Measurements from ENCODE around the gene LCE1C. TPM values are rescaled to one million over a fixed set of nuclear protein-coding genes. Genes with fewer than 3 reads are reported as not detected.

LCE1C gene, protein sequence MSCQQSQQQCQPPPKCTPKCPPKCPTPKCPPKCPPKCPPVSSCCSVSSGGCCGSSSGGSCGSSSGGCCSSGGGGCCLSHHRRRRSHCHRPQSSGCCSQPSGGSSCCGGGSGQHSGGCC
- not detected for total RNA-seq
- polyA plus RNA-seq, result under 1 TPM in 1 of 3 donors, not detected in 2; 0.23 TPM
- long read RNA-seq, donor 1, result 0 reads
- long read RNA-seq, donor 2, result 0 reads
- long read RNA-seq, donor 3, result 0 reads
- long read RNA-seq, donor 4, partial matches to known transcripts, result 0 of 1 reads
- long read RNA-seq, donor 4, other reads (novel, unspliced or antisense), result 0 of 1 reads
- long read RNA-seq, donor 5, result 0 reads
- long read RNA-seq, donor 6, result 0 reads
- long read RNA-seq, donor 7, partial matches to known transcripts, result 0 of 1 reads
- long read RNA-seq, donor 7, other reads (novel, unspliced or antisense), result 0 of 1 reads
- long read RNA-seq, donor 8, result 0 reads
- long read RNA-seq, donor 9, result 0 reads
- long read RNA-seq, donor 10, result 0 reads

DNA sequence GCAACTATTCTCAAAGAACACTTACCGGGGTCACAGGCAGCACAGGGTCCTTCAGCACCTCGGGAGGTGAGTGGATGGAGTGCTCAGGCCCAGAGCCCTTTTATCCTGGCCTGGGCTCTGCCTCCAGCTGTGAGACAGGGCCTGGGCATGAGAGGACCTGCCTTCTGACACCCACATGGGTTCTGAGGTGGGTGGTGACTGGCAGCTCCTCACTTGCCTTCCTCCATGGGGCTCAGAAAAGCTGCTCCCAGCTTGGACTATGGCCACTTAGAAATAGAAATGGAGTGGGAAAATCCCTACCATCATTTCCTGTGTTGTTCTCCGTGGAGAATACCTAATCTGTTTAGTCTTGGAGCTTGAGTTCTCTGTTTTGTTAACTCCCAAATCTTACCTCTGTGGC, at the start of gene LCE1C:
Gene LCE1C (minus strand): TSS at position 76 of the 400 bp plus-strand sequence. CDS start 1,173 bp downstream, outside the sequence.
- H3K27me3 ChIP-seq, result peaks cover 0 to 5% (median 0%) of the 10 kb centered on the region in 3 donors
- no peak for DNase-seq
- TF ChIP-seq POLR2AphosphoS5 (IDR thresholded peaks at IDR 0.05) (no peak), CTCF (IDR thresholded peaks at IDR 0.05) (no peak), POLR2A (IDR thresholded peaks at IDR 0.05) (no peak), EP300 (IDR thresholded peaks at IDR 0.05) (no peak)
- peaks cover 0 to 5% (median 0%) of the 10 kb centered on the region in 4 donors for H3K9me3 ChIP-seq
- no peak within 1 kb of the TSS for H3K27ac ChIP-seq
- 44 to 61% (median 55%) methylated on average over 3 of the region's 3 CpGs for WGBS, 5 donors
- intact Hi-C loops (cut with DNase I; ENCODE audit: low total_unique reads), result no loop called here
- no peaks in the 10 kb centered on the region for H3K36me3 ChIP-seq
- H3K4me3 ChIP-seq, result no peak within 1 kb of the TSS
- no peaks in the 10 kb centered on the region for H3K4me1 ChIP-seq

DNA sequence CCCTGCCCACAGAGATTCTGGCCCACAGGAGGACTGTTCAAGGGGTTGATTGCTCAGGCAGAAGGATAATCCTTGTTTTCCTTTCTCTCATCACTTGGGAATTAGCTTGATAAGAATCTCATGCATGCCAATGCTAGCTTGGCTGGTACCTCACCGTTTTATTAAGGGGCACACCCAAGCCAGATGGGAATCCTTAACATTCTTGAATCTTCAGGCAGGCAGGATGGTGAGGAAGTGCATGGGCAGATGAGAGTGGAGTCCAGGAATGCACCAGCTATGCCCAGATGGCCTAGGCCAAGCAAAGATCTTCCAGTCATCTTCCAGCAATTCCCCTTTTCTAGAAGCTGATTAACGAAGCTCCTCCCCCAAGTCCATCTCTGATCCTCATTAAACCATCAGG, 49.2 kb upstream of the LCE1C start:
- 45 to 55% (median 52%) methylated on average over 2 of the region's 2 CpGs for WGBS, 5 donors
- no peaks in the 10 kb centered on the region for H3K36me3 ChIP-seq
- no peaks in the 10 kb centered on the region for H3K9me3 ChIP-seq
- no peak for DNase-seq
- peaks cover 0 to 4% (median 0%) of the 10 kb centered on the region in 3 donors for H3K27me3 ChIP-seq
- H3K27ac ChIP-seq, result no peak overlapping the region
- no peaks in the 10 kb centered on the region for H3K4me1 ChIP-seq
- no peak overlapping the region for H3K4me3 ChIP-seq
- no peak for TF ChIP-seq EP300 (IDR thresholded peaks at IDR 0.05)
- TF ChIP-seq POLR2A (IDR thresholded peaks at IDR 0.05), result no peak
- TF ChIP-seq POLR2AphosphoS5 (IDR thresholded peaks at IDR 0.05), result no peak
- no peak for TF ChIP-seq CTCF (IDR thresholded peaks at IDR 0.05)
- intact Hi-C loops (cut with DNase I; ENCODE audit: low total_unique reads), result no loop called here

GRCh38 chr1:152842556-152842955, 36.1 kb upstream of the LCE1C start, which contains the start of gene LCE6A:
TSS of gene LCE6A (plus strand) at chr1:152842856. CDS start at chr1:152843521, 665 bp downstream.
- TF ChIP-seq EP300 (IDR thresholded peaks at IDR 0.05) (no peak), POLR2A (IDR thresholded peaks at IDR 0.05) (no peak)
- no peaks in the 10 kb centered on the region for H3K4me1 ChIP-seq
- no peaks in the 10 kb centered on the region for H3K27me3 ChIP-seq
- 80 to 100% (median 91%) methylated on average over 3 of the region's 3 CpGs for WGBS, 5 donors
- no peaks in the 10 kb centered on the region for H3K9me3 ChIP-seq
- no peak for DNase-seq
- intact Hi-C loops (cut with DNase I; ENCODE audit: low total_unique reads), result no loop called here
- H3K4me3 ChIP-seq, result no peak within 1 kb of the TSS
- no peaks in the 10 kb centered on the region for H3K36me3 ChIP-seq
- H3K27ac ChIP-seq, result no peak within 1 kb of the TSS

DNA sequence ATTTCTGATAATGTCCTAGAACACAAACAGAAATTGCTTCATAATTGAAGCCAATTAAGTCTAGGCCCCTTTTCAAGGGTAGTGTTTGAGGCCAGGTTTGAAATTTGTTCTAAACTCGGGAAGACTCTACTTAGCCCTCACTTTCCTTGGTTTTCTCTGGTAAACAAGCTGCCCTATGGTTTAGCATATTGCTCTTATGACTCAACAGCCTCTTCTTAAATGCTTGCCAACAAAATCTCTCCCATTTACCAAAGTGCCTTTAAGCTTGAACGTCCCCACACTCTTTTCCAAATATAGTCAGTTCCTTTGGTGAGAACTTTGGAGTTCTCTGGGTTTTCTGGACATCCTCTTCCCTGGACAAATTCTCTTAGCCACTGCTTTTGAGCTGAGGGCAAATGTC, 30.4 kb upstream of the LCE1C start:
- intact Hi-C loops (cut with DNase I; ENCODE audit: low total_unique reads), result no loop called here
- no peak for DNase-seq
- H3K27ac ChIP-seq, result no peak overlapping the region
- no peak for TF ChIP-seq EP300 (IDR thresholded peaks at IDR 0.05)
- TF ChIP-seq POLR2A (IDR thresholded peaks at IDR 0.05), result no peak
- TF ChIP-seq CTCF (IDR thresholded peaks at IDR 0.05), result no peak
- TF ChIP-seq POLR2AphosphoS5 (IDR thresholded peaks at IDR 0.05), result no peak
- H3K9me3 ChIP-seq, result no peaks in the 10 kb centered on the region
- no peaks in the 10 kb centered on the region for H3K4me1 ChIP-seq
- H3K4me3 ChIP-seq, result no peak overlapping the region
- H3K36me3 ChIP-seq, result no peaks in the 10 kb centered on the region
- H3K27me3 ChIP-seq, result no peaks in the 10 kb centered on the region
- 47 to 61% (median 54%) methylated on average over 2 of the region's 2 CpGs for WGBS, 5 donors

Measured in stomach (tissue), 19 donors.